ENCODE measurements around the gene ZCCHC8.
A peak's percentile ranks its signal among the peaks of the same experiment; 100 is the strongest.

The ZCCHC8 gene

GRCh38 chr12:122421821-122422729, 78.7 kb downstream of the ZCCHC8 start, which contains the start of gene CLIP1:
TSS of gene CLIP1 (minus strand) at chr12:122422669. CDS start at chr12:122380452, 42,217 bp downstream.
- peak; percentile 67 for DNase-seq
